ENCODE results near the gene AK1.

- no peak for TF ChIP-seq CTCF (IDR thresholded peaks at IDR 0.05)
- TF ChIP-seq POLR2A (IDR thresholded peaks at IDR 0.05), result no peak
Observed at GRCh38 chr9:127912296-127912695, 34.8 kb upstream of the AK1 start.

Measured in tibial nerve (tissue), 3 donors.